Neural cell (in vitro differentiated cells): Measurements from ENCODE around the gene CACTIN.

Source experiments
- MXI1 ChIP-seq: fragments of 450-650 bp; conservative IDR thresholded peaks from 2 replicates; pipeline ENCODE4 v1.6.1; 2014; ENCODE audit warnings: antibody characterized with exemption, mild to moderate bottlenecking; ENCODE audit not compliant: poor library complexity, severe bottlenecking
- POLR2AphosphoS5 ChIP-seq: IDR thresholded peaks from 2 replicates; pipeline ENCODE4 v1.6.1; 2012
- RAD21 ChIP-seq: fragments of 450-650 bp; conservative IDR thresholded peaks from 2 replicates; pipeline ENCODE4 v1.6.1; 2014; ENCODE audit warnings: antibody characterized with exemption, mild to moderate bottlenecking, moderate library complexity
- TAF1 ChIP-seq: IDR thresholded peaks from 2 replicates; pipeline ENCODE4 v1.6.1; 2012; ENCODE audit warnings: low read depth
- TF ChIP-seq, protein P1 (sequence below): fragments of 450-650 bp; IDR thresholded peaks from 2 replicates; pipeline ENCODE4 v1.5.1; 2014; ENCODE audit warnings: antibody characterized with exemption, mild to moderate bottlenecking, moderate library complexity; ENCODE audit not compliant: poor library complexity, severe bottlenecking
- TF ChIP-seq, protein P2 (sequence below): IDR thresholded peaks from 2 replicates; pipeline ENCODE4 v1.6.1; 2012; ENCODE audit warnings: borderline replicate concordance

GRCh38 chr19:3658004-3658869, 31.6 kb upstream of the CACTIN start:
- TF ChIP-seq TAF1 = no peak
- TF ChIP-seq, protein P1, sequence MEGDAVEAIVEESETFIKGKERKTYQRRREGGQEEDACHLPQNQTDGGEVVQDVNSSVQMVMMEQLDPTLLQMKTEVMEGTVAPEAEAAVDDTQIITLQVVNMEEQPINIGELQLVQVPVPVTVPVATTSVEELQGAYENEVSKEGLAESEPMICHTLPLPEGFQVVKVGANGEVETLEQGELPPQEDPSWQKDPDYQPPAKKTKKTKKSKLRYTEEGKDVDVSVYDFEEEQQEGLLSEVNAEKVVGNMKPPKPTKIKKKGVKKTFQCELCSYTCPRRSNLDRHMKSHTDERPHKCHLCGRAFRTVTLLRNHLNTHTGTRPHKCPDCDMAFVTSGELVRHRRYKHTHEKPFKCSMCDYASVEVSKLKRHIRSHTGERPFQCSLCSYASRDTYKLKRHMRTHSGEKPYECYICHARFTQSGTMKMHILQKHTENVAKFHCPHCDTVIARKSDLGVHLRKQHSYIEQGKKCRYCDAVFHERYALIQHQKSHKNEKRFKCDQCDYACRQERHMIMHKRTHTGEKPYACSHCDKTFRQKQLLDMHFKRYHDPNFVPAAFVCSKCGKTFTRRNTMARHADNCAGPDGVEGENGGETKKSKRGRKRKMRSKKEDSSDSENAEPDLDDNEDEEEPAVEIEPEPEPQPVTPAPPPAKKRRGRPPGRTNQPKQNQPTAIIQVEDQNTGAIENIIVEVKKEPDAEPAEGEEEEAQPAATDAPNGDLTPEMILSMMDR = no peak
- TF ChIP-seq, protein P2, sequence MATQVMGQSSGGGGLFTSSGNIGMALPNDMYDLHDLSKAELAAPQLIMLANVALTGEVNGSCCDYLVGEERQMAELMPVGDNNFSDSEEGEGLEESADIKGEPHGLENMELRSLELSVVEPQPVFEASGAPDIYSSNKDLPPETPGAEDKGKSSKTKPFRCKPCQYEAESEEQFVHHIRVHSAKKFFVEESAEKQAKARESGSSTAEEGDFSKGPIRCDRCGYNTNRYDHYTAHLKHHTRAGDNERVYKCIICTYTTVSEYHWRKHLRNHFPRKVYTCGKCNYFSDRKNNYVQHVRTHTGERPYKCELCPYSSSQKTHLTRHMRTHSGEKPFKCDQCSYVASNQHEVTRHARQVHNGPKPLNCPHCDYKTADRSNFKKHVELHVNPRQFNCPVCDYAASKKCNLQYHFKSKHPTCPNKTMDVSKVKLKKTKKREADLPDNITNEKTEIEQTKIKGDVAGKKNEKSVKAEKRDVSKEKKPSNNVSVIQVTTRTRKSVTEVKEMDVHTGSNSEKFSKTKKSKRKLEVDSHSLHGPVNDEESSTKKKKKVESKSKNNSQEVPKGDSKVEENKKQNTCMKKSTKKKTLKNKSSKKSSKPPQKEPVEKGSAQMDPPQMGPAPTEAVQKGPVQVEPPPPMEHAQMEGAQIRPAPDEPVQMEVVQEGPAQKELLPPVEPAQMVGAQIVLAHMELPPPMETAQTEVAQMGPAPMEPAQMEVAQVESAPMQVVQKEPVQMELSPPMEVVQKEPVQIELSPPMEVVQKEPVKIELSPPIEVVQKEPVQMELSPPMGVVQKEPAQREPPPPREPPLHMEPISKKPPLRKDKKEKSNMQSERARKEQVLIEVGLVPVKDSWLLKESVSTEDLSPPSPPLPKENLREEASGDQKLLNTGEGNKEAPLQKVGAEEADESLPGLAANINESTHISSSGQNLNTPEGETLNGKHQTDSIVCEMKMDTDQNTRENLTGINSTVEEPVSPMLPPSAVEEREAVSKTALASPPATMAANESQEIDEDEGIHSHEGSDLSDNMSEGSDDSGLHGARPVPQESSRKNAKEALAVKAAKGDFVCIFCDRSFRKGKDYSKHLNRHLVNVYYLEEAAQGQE = no peak
- TF ChIP-seq RAD21 = no peak
- no peak for TF ChIP-seq POLR2AphosphoS5
- no peak for TF ChIP-seq MXI1
